Activated CD4-positive, alpha-beta T cell treated with anti-CD3 and anti-CD28 coated beads, Interleukin-2, amount 10 ng/mL, durations not matched to agents 7 days and 5 days (primary cell): ENCODE measurements around the gene EVA1B. TPM values are rescaled to one million over a fixed set of nuclear protein-coding genes. Genes with fewer than 3 reads are reported as not detected.

Experiments
- CTCF ChIA-PET: fragments of 350-600 bp; sonication (Branson Sonifier 250); formaldehyde crosslinking; loops from one replicate; lab custom pipeline; 2021; ENCODE audit warnings: antibody characterized with exemption; lab: Charles Lee
- POLR2A ChIA-PET: fragments of 350-600 bp; sonication (Branson Sonifier 250); formaldehyde crosslinking; loops from one replicate; lab custom pipeline; 2021; ENCODE audit warnings: antibody characterized with exemption; lab: Charles Lee
- DNase-seq: peaks from one replicate; pipeline ENCODE4 v3.0.0-alpha.2; 2020
- H3K27ac Mint-ChIP-seq: one replicate; pipeline ENCODE4 v1.8.0; 2021; ENCODE audit warnings: mild to moderate bottlenecking, moderate library complexity, mixed read lengths
- H3K27me3 Mint-ChIP-seq: one replicate; pipeline ENCODE4 v1.8.0; 2021; ENCODE audit warnings: mixed read lengths
- H3K36me3 Mint-ChIP-seq: one replicate; pipeline ENCODE4 v1.8.0; 2021; ENCODE audit warnings: low read depth, mixed read lengths
- H3K4me1 Mint-ChIP-seq: one replicate; pipeline ENCODE4 v1.8.0; 2021; ENCODE audit warnings: mixed read lengths
- H3K4me3 Mint-ChIP-seq: one replicate; pipeline ENCODE4 v1.8.0; 2021; ENCODE audit warnings: mild to moderate bottlenecking, moderate library complexity, mixed read lengths
- H3K9me3 Mint-ChIP-seq: one replicate; pipeline ENCODE4 v1.8.0; 2021; ENCODE audit warnings: mixed read lengths
- total RNA-seq, 2 experiments: library from RNA; stranded (reverse); gene quantifications; one replicate each; pipeline ENCODE4 v1.2.3, GENCODE V29; 2021

Gene EVA1B
- total RNA-seq, 2 experiments from 2014 or later: 7.3 to 9.3 TPM

DNA sequence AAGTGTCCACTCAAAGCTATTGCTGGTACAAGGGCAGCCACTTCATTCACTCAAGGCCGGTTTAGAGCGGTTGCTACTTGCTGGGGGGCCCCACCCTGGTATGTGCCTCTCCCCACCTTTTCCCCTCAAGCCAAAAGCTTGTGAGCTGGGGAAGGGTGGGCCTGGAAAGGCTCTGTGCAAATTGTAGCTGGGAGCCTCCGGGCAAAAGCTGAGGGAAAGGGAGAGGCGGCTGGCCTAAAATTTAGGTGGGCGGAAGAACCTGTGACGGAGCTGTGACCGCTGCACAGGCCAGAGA lies 17.6 kb downstream of the EVA1B start:
- CTCF ChIA-PET: interaction anchor here (0.6 to 2.4 kb wide), 8 partner anchors 9 to 210 kb away, joined by 3 to 8 read pairs (median 3); no protein-coding TSS in a partner anchor
- H3K9me3 Mint-ChIP-seq: no peaks in the 10 kb centered on the region
- H3K27ac Mint-ChIP-seq: peak overlapping the region; percentile 58
- peaks cover 31% of the 10 kb centered on the region for H3K4me1 Mint-ChIP-seq
- DNase-seq: no peak
- H3K4me3 Mint-ChIP-seq: peak overlapping the region; percentile 98
- H3K36me3 Mint-ChIP-seq: peaks cover 33% of the 10 kb centered on the region
- POLR2A ChIA-PET: interaction anchor here (0.6 kb wide), 1 partner anchor 9 kb away, joined by 4 read pairs; no protein-coding TSS in a partner anchor
- H3K27me3 Mint-ChIP-seq: no peaks in the 10 kb centered on the region

DNA sequence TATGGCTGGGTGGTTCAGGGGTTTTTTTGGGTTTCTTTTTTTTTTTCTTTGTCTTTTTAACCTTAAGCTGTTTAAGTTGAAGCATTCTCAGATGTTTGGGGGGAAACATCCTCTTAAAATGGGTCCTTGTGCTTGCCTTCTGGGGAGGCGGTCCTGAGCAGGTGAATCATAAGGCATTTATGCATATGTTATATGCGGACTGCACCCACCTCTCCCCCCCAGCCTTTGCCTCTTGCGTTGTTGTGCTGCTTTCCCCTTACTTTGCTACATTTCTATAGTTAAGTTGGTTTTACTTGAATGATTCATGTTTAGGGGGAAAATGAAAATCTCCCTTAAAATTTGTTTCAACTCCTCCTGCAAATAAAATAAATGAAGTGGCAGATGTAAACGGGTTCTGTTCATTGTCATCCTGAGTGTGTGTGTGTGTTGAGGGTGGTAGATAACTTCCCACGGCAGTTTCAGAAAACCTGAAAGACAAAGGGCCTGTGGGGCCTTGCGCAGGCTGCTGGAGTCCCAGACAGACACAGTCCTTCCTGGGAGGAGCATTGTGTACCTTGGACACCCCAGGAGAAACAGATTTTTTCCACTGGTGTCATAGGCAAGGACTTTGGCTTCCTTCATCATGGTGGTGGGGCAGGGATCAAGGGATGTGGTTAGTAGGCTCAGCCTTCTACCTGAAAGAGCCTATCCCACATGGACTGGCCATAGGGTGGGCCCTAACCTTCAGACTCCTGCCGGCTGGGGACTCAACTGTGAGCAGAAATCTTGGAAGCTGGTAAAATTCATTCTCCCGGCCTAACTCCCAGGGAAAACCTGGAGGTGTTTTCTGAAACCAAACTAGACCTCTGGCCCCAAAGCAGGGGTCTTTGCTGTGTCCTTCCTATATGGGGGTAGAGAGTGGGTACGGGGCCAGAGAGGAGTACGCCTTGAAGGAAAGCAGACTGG lies 18.2 kb downstream of the EVA1B start:
- Mint-ChIP-seq H3K4me3 (peak overlapping the region; percentile 98), H3K4me1 (peaks cover 29% of the 10 kb centered on the region), H3K36me3 (peaks cover 36% of the 10 kb centered on the region), H3K27ac (peak overlapping the region; percentile 58), H3K27me3 (no peaks in the 10 kb centered on the region), H3K9me3 (no peaks in the 10 kb centered on the region)
- no peak for DNase-seq
- POLR2A ChIA-PET: interaction anchor here (0.6 kb wide), 1 partner anchor 9 kb away, joined by 4 read pairs; no protein-coding TSS in a partner anchor
- CTCF ChIA-PET: interaction anchor here (0.6 to 2.4 kb wide), 6 partner anchors 16 to 726 kb away, joined by 3 to 7 read pairs (median 4); no protein-coding TSS in a partner anchor

DNA sequence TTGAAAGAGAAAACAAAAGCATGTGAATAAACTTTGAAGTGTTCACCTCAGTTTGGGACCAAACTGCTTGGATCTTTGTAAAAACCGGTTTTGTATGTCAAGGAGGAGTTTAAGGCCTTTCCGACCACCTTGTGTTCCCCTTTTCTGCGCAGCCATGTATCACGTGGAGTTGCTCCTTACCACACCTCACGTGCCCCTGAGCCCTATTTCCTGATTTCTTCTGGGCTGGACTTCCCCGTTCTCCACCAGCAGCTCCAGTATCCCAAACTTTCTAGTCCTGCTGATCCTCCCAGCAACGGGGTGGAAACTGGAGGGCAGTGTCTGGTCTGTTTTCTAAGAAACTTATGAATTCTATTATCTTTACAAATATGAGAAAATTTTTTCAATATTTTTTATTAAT lies 18.9 kb downstream of the EVA1B start:
- peaks cover 40% of the 10 kb centered on the region for H3K36me3 Mint-ChIP-seq
- CTCF ChIA-PET: interaction anchor here (0.6 to 1.2 kb wide), 2 partner anchors 46 to 725 kb away, joined by 3 to 4 read pairs; no protein-coding TSS in a partner anchor
- H3K27ac Mint-ChIP-seq: no peak overlapping the region
- no peak for DNase-seq
- H3K9me3 Mint-ChIP-seq: no peaks in the 10 kb centered on the region
- no peaks in the 10 kb centered on the region for H3K27me3 Mint-ChIP-seq
- POLR2A ChIA-PET: no interaction called here
- H3K4me1 Mint-ChIP-seq: peaks cover 32% of the 10 kb centered on the region
- H3K4me3 Mint-ChIP-seq: no peak overlapping the region

DNA sequence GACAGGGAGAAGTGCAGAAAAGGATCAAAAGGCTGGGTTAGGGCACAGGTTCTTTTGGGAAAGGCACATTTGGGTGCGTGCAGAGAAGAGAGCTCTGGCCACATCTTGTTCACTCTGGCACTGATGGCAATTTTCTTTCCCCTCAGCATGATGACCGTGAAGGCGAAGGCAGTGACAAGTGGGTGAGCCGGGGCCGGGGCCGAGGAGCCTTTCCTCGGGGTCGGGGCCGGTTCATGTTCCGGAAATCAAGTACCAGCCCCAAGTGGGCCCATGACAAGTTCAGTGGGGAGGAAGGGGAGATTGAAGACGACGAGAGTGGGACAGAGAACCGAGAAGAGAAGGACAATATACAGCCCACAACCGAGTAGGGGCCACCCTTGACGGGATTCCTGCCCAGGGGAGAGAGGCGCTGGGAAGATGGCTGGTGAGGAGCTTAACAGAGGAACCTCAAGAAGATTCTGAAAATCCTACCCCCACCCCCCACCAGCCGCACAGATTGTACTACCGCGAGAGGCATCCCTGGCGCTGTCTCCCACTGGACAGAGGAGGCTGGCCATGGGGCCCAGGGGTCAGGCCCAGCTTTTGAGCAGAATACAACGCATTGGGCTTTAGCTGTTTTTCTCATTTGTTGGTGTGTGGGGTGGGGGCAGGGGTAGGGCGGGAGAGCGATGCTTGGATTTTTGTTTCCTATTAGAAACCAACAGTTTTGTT lies 19.6 kb downstream of the EVA1B start:
- DNase-seq: no peak
- ChIA-PET POLR2A (no interaction called here), CTCF (interaction anchor here (1.2 to 1.6 kb wide), 3 partner anchors 47 to 154 kb away, joined by 3 read pairs; no protein-coding TSS in a partner anchor)
- no peaks in the 10 kb centered on the region for H3K27me3 Mint-ChIP-seq
- H3K4me1 Mint-ChIP-seq: peaks cover 31% of the 10 kb centered on the region
- H3K27ac Mint-ChIP-seq: no peak overlapping the region
- peaks cover 40% of the 10 kb centered on the region for H3K36me3 Mint-ChIP-seq
- no peak overlapping the region for H3K4me3 Mint-ChIP-seq
- no peaks in the 10 kb centered on the region for H3K9me3 Mint-ChIP-seq

DNA sequence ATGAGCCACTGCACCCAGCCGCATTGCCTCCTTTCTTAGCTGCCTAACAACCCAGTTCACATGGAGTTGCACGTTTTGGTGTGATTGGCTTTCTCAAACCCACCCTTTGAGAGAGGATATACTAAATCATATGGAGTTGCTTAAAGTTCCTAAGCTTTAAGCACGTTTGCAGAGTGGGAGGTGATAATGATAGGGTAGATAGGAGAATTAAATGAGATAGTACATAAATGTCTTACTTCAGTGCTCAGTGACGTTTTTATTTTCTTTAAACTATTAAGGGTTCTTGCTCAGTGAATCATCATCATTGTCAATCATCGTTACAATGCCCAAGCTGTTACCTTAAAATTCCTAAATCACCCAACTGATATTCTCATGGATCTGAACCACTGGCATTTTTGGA lies 20.2 kb downstream of the EVA1B start:
- ChIA-PET POLR2A (no interaction called here), CTCF (interaction anchor here (0.8 to 1.6 kb wide), 4 partner anchors 10 to 153 kb away, joined by 3 read pairs; no protein-coding TSS in a partner anchor)
- no peak overlapping the region for H3K4me3 Mint-ChIP-seq
- H3K27me3 Mint-ChIP-seq: no peaks in the 10 kb centered on the region
- no peaks in the 10 kb centered on the region for H3K9me3 Mint-ChIP-seq
- no peak for DNase-seq
- H3K27ac Mint-ChIP-seq: no peak overlapping the region
- peaks cover 29% of the 10 kb centered on the region for H3K4me1 Mint-ChIP-seq
- peaks cover 40% of the 10 kb centered on the region for H3K36me3 Mint-ChIP-seq

DNA sequence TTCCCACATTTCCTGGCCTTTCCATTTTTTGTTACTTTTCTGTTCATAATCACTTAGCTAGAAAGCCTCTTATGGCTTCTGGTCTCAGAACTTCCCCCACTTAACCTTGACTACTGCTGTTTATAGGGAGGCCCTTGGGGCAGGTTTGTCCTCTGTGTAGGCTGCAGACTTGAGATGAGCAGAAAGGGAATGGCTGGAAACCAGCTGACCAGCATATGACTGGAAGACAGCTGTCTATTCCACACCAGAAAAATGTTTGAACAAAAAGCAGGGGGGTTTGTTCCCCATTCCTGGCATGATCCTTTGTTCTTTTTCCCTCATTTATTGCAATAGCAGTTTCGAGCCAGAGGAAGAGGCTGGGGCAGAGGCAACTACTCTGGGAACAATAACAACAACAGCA lies 22.2 kb downstream of the EVA1B start:
- Mint-ChIP-seq H3K4me1 (peaks cover 19% of the 10 kb centered on the region), H3K4me3 (no peak overlapping the region), H3K9me3 (no peaks in the 10 kb centered on the region), H3K27ac (no peak overlapping the region), H3K36me3 (peaks cover 46% of the 10 kb centered on the region), H3K27me3 (no peaks in the 10 kb centered on the region)
- ChIA-PET POLR2A (interaction anchor here (1.1 kb wide), 1 partner anchor 77 kb away, joined by 3 read pairs; the partner anchor contains the start of gene THRAP3), CTCF (interaction anchor here (0.6 to 1.7 kb wide), 6 partner anchors 7 to 151 kb away, joined by 3 to 8 read pairs (median 4); partner anchors contain the start of gene TRAPPC3)
- no peak for DNase-seq

DNA sequence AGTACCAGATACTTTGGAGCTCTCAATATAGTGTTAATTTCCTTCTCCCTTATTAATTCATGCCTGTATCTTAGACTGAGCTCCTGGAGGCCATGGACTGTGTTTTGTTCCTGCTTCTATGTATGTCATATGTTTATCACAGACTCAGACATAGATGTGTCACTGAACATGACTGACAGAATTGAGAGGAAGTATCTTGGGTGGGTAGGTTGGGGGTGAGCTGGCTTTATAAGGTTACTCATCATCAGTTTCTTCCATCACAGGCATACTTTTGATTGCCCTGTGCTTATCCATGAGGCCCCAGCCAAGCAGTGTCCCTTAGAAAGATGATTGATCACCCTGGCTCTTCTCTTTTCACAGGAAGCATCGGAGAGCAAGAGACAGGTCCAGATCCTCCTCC lies 22.9 kb downstream of the EVA1B start:
- no peak overlapping the region for H3K4me3 Mint-ChIP-seq
- DNase-seq: no peak
- H3K9me3 Mint-ChIP-seq: no peaks in the 10 kb centered on the region
- H3K4me1 Mint-ChIP-seq: peaks cover 16% of the 10 kb centered on the region
- no peaks in the 10 kb centered on the region for H3K27me3 Mint-ChIP-seq
- peak overlapping the region; percentile 43 for H3K27ac Mint-ChIP-seq
- peaks cover 49% of the 10 kb centered on the region for H3K36me3 Mint-ChIP-seq
- ChIA-PET POLR2A (interaction anchor here (1.1 kb wide), 1 partner anchor 76 kb away, joined by 3 read pairs; the partner anchor contains the start of gene THRAP3), CTCF (interaction anchor here (0.6 to 1.7 kb wide), 13 partner anchors 8 to 151 kb away, joined by 3 to 8 read pairs (median 4); partner anchors contain the start of gene TRAPPC3)

DNA sequence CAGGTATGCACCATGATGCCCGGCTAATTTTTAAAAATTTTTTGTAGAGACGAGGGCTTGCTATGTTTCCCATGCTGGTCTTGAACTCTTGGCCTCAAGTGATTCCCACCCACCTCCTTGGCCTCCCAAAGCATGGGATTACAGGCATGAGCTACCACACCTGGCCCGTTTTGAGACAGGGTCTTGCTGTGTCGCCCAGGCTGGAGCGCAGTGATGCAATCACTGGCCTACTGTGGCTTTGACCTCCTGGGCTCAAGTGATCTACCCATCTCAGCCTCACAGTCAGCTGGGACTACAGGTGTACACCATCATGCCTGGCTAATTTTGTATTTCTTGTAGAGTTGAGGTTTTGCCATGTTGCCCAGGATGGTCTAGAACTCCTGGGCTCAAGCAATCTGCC lies 24.8 kb downstream of the EVA1B start:
- POLR2A ChIA-PET: no interaction called here
- no peak for DNase-seq
- H3K4me1 Mint-ChIP-seq: peaks cover 9% of the 10 kb centered on the region
- CTCF ChIA-PET: interaction anchor here (0.5 to 1.5 kb wide), 5 partner anchors 11 to 396 kb away, joined by 3 to 6 read pairs (median 3); partner anchors contain the start of gene EVA1B
- no peak overlapping the region for H3K4me3 Mint-ChIP-seq
- H3K27ac Mint-ChIP-seq: no peak overlapping the region
- H3K36me3 Mint-ChIP-seq: peaks cover 52% of the 10 kb centered on the region
- H3K9me3 Mint-ChIP-seq: no peaks in the 10 kb centered on the region
- H3K27me3 Mint-ChIP-seq: no peaks in the 10 kb centered on the region

DNA sequence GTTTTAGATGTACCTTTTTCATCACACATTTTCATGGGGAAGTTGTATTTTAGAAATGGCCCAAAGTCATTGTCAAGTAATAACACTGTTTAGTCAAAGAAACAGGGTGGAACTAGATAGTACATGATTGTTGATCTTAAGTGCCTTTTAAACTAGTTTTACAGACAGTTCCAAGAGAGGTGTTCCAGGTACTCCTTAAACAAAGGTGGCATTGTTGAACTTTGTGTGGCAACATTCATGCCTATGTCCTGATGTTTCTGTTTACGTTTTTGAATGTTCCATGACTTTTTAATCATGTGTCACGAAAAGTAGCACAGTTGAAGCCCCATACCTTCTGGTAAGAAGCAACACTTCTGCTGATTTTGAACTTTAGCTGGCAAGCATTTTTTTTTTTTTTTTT lies 26.4 kb downstream of the EVA1B start:
- Mint-ChIP-seq H3K9me3 (no peaks in the 10 kb centered on the region), H3K27me3 (no peaks in the 10 kb centered on the region), H3K4me3 (no peak overlapping the region), H3K4me1 (peaks cover 5% of the 10 kb centered on the region), H3K27ac (no peak overlapping the region), H3K36me3 (peaks cover 53% of the 10 kb centered on the region)
- DNase-seq: no peak
- ChIA-PET CTCF (interaction anchor here (1.5 kb wide), 1 partner anchor 26 kb away, joined by 6 read pairs; the partner anchor contains the start of gene EVA1B), POLR2A (no interaction called here)

DNA sequence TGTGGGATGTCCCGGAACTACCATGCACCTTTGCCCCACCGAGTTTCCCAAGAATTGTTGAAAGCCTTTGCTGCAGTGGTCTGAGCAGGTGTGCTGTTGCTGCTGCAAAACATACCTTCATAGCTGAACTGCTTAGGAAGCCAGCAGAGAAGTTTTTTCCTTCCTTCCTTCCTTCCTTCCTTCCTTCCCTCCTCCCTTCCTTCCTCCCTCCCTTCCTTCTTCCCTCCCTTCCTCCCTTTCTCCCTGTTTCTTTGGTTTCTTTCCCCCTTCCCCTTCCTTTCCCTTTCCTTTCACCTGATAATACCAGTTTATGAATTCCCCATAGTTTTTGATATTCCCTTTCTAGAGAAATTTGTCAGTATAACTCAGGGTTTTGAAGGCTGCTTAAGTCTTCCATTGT lies 28.1 kb downstream of the EVA1B start:
- peaks cover 55% of the 10 kb centered on the region for H3K36me3 Mint-ChIP-seq
- H3K9me3 Mint-ChIP-seq: no peaks in the 10 kb centered on the region
- no peak overlapping the region for H3K4me3 Mint-ChIP-seq
- H3K27ac Mint-ChIP-seq: peak overlapping the region; percentile 9
- peaks cover 5% of the 10 kb centered on the region for H3K4me1 Mint-ChIP-seq
- no peak for DNase-seq
- no peaks in the 10 kb centered on the region for H3K27me3 Mint-ChIP-seq
- ChIA-PET CTCF (interaction anchor here (0.5 to 3.2 kb wide), 3 partner anchors 10 to 62 kb away, joined by 3 to 10 read pairs (median 3); no protein-coding TSS in a partner anchor), POLR2A (no interaction called here)

DNA sequence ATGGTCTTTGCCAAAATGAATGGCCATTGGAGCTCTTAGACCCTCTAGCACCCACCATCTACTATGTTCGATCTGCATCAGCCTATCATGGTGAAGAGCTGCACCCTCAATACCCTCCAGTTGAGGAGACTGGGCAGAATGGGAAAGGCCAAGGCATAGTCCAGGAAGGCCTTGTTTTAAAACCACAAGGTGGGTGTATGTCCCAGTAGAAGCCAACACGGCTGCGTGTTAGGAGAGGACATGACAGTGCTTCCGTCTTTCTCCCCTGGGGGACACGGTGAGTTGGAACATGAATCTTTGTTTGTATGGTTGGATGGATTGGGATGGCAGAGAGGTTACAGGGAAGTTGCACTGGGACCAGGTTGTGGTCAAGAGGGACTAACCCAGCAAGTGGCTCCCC lies 35.9 kb downstream of the EVA1B start:
- no peak overlapping the region for H3K27ac Mint-ChIP-seq
- POLR2A ChIA-PET: no interaction called here
- H3K36me3 Mint-ChIP-seq: peaks cover 71% of the 10 kb centered on the region

DNA sequence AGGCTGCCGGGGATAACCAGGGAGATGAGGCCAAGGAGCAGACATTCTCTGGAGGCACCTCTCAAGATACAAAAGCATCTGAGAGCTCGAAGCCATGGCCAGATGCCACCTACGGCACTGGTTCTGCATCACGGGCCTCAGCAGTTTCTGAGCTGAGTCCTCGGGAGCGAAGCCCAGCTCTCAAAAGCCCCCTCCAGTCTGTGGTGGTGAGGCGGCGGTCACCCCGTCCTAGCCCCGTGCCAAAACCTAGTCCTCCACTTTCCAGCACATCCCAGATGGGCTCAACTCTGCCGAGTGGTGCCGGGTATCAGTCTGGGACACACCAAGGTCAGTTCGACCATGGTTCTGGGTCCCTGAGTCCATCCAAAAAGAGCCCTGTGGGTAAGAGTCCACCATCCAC lies 36.6 kb downstream of the EVA1B start:
- H3K9me3 Mint-ChIP-seq: no peaks in the 10 kb centered on the region
- peaks cover 68% of the 10 kb centered on the region for H3K36me3 Mint-ChIP-seq
- no peaks in the 10 kb centered on the region for H3K27me3 Mint-ChIP-seq
- no peak overlapping the region for H3K4me3 Mint-ChIP-seq
- H3K4me1 Mint-ChIP-seq: peaks cover 14% of the 10 kb centered on the region
- CTCF ChIA-PET: interaction anchor here (2.1 to 3.7 kb wide), 2 partner anchors 8 to 137 kb away, joined by 10 to 32 read pairs; partner anchors contain the start of gene TRAPPC3
- POLR2A ChIA-PET: no interaction called here
- H3K27ac Mint-ChIP-seq: no peak overlapping the region
- no peak for DNase-seq

More for the DNA sequence above, 35.9 kb downstream of the EVA1B start:
- H3K4me3 Mint-ChIP-seq: no peak overlapping the region
- no peaks in the 10 kb centered on the region for H3K9me3 Mint-ChIP-seq
- CTCF ChIA-PET: interaction anchor here (0.8 to 3.7 kb wide), 3 partner anchors 11 to 137 kb away, joined by 3 to 32 read pairs (median 3); partner anchors contain the start of gene TRAPPC3
- peaks cover 14% of the 10 kb centered on the region for H3K4me1 Mint-ChIP-seq
- DNase-seq: no peak
- no peaks in the 10 kb centered on the region for H3K27me3 Mint-ChIP-seq
